K562 (cell line): Measurements from ENCODE around the gene RNF207. TPM values are rescaled to one million over a fixed set of nuclear protein-coding genes. Genes with fewer than 3 reads are reported as not detected.

Experiments used
- AFF4 ChIP-seq: sonication (generic); formaldehyde crosslinking; IDR thresholded peaks from 2 replicates; pipeline ENCODE4 v1.8.0; 2023; ENCODE audit warnings: mild to moderate bottlenecking, missing genetic modification reagents
- CEBPB ChIP-seq: fragments of 450-650 bp; IDR thresholded peaks from 2 replicates; pipeline ENCODE4 v1.6.1; 2016; ENCODE audit warnings: missing genetic modification characterization, missing compliant biosample characterization
- ELF2 ChIP-seq: fragments of 250-450 bp; sonication (Bioruptor Pico); IDR thresholded peaks from 2 replicates; pipeline ENCODE4 v1.5.0; 2021; ENCODE audit warnings: mild to moderate bottlenecking
- FOSL1 ChIP-seq: fragments of 200-800 bp; sonication (Bioruptor generic); conservative IDR thresholded peaks from 2 replicates; pipeline ENCODE4 v1.6.1; 2016; ENCODE audit warnings: missing genetic modification characterization, missing compliant biosample characterization
- FOXK2 ChIP-seq, 2 experiments: fragments of 450-650 bp; IDR thresholded peaks in 1 of 2; conservative IDR thresholded peaks in 1 of 2; 2 replicates each; pipeline ENCODE4 v1.6.1; 2016; ENCODE audit warnings: low read depth in 2 of 2, mild to moderate bottlenecking in 1 of 2
- GTF2E2 ChIP-seq: fragments of 200-800 bp; sonication (Bioruptor generic); IDR thresholded peaks from 2 replicates; pipeline ENCODE4 v1.6.1; 2016; ENCODE audit warnings: missing genetic modification characterization, missing compliant biosample characterization
- HNRNPLL ChIP-seq: fragments of 200-400 bp; formaldehyde crosslinking; IDR thresholded peaks from 2 replicates; pipeline ENCODE4 v1.6.1; 2017; ENCODE audit warnings: low read length, low read depth, mild to moderate bottlenecking; ENCODE audit not compliant: poor library complexity, severe bottlenecking
- KAT8 ChIP-seq: fragments of 450-650 bp; IDR thresholded peaks from 2 replicates; pipeline ENCODE4 v1.6.1; 2016; ENCODE audit warnings: low read depth, mild to moderate bottlenecking
- KLF10 ChIP-seq: fragments of 250-450 bp; sonication (Bioruptor Pico); IDR thresholded peaks from 2 replicates; pipeline ENCODE4 v1.6.1; 2021; ENCODE audit warnings: matching md5 sums
- NFIX ChIP-seq: fragments of 250-450 bp; sonication (Bioruptor Pico); IDR thresholded peaks from 2 replicates; pipeline ENCODE4 v1.4.0; 2020; ENCODE audit warnings: low read depth, mild to moderate bottlenecking, moderate library complexity
- PCBP2 ChIP-seq: fragments of 200-400 bp; formaldehyde crosslinking; IDR thresholded peaks from 2 replicates; pipeline ENCODE4 v1.6.1; 2018; ENCODE audit warnings: low read length, low read depth, mild to moderate bottlenecking, moderate library complexity; ENCODE audit not compliant: poor library complexity, severe bottlenecking
- POLR3G ChIP-seq: IDR thresholded peaks from 2 replicates; pipeline ENCODE4 v1.6.1; 2011; ENCODE audit not compliant: insufficient read length, insufficient replicate concordance; ENCODE audit errors: extremely low read depth
- TAF9B ChIP-seq: fragments of 450-650 bp; IDR thresholded peaks from 2 replicates; pipeline ENCODE4 v1.6.1; 2018; ENCODE audit warnings: mild to moderate bottlenecking; ENCODE audit not compliant: partially characterized antibody
- UBTF ChIP-seq, 2 experiments: IDR thresholded peaks; 2 replicates each; pipeline ENCODE4 v1.6.1; 2012; ENCODE audit warnings: improper control_type of control experiment in 2 of 2, low read depth in 2 of 2, low read length in 2 of 2, borderline replicate concordance in 1 of 2
- ZBTB7A ChIP-seq: IDR thresholded peaks from 2 replicates; pipeline ENCODE4 v1.6.1; 2011; ENCODE audit warnings: low read depth, mild to moderate bottlenecking, low read length, moderate library complexity, borderline replicate concordance; ENCODE audit not compliant: control insufficient read depth
- ZNF197 ChIP-seq: fragments of 200-800 bp; sonication (Bioruptor generic); IDR thresholded peaks from 2 replicates; pipeline ENCODE4 v1.6.1; 2016; ENCODE audit warnings: low read depth, missing genetic modification characterization, missing compliant biosample characterization
- ZNF253 ChIP-seq: fragments of 250-450 bp; sonication (Bioruptor Pico); conservative IDR thresholded peaks from 2 replicates; pipeline ENCODE4 v1.6.1; 2021; ENCODE audit warnings: mild to moderate bottlenecking
- ZNF511 ChIP-seq: sonication (generic); formaldehyde crosslinking; IDR thresholded peaks from 2 replicates; pipeline ENCODE4 v1.8.0; 2022; ENCODE audit warnings: mild to moderate bottlenecking, missing genetic modification reagents
- polyA plus RNA-seq, 8 experiments: library from polyadenylated mRNA; depleted of rRNA in 4 of 8; stranded (reverse) in 5 of 8; unstranded in 3 of 8; fragments of >200 nt; fragmentation: Nextera tagmentation in 2 of 8; fragmentation: Illumina TruSeq in 1 of 8; extraction: Ambion mirVana in 2 of 8; extraction: Trizol in 1 of 8; gene quantifications; 2 replicates each; pipeline versions ENCODE4 v1.2.1 to v1.2.3, GENCODE V29; 2011 to 2014; ENCODE audit warnings: inconsistent platforms in 1 of 8, missing spikeins in 1 of 8
- total RNA-seq, 7 experiments: library from RNA; depleted of rRNA in 6 of 7; stranded (reverse); fragments of >200 nt in 6 of 7; fragmentation: Illumina TruSeq in 2 of 7; extraction: Trizol in 2 of 7; gene quantifications; 2 replicates each; pipeline versions ENCODE4 v1.2.1 to v1.2.3, GENCODE V29; 2011 to 2021; ENCODE audit warnings: low replicate concordance in 1 of 7

The RNF207 gene
- total and polyA plus RNA-seq, 9 of the 15 experiments (the other 6 are each of a cell fraction or from before 2014, with no cell fraction given): 2.7 to 30.6 (median 12.9) TPM

- peak; percentile 100 for TF ChIP-seq ZNF511 (CRISPR knock-in tag)
- TF ChIP-seq GTF2E2: no peak
- TF ChIP-seq ELF2: peak; percentile 26; the same call in 1 of the 2 replicates
- TF ChIP-seq POLR3G: no peak
- peak; percentile 98 to 99 for TF ChIP-seq UBTF (IDR thresholded peaks at IDR 0.05; ENCODE audit: borderline replicate concordance in 1 of 2, low read depth in 2 of 2, low read length in 2 of 2)
- no peak for TF ChIP-seq CEBPB (tag)
- TF ChIP-seq HNRNPLL: peak; percentile 32
- no peak for TF ChIP-seq TAF9B
- peak; percentile 99 for TF ChIP-seq AFF4 (CRISPR knock-in tag)
- peak; percentile 92 for TF ChIP-seq ZNF197
- no peak for TF ChIP-seq FOSL1
- TF ChIP-seq NFIX (CRISPR knock-in tag): no peak
- TF ChIP-seq KLF10: no peak
- TF ChIP-seq PCBP2: peak; percentile 81
- TF ChIP-seq FOXK2 (conservative IDR thresholded peaks at IDR 0.05 in 1 of 2, IDR thresholded peaks at IDR 0.05 in 1 of 2; ENCODE audit: low read depth in 2 of 2): no peak
- peak; percentile 30; the same call in 1 of the 2 replicates for TF ChIP-seq ZBTB7A
- TF ChIP-seq ZNF253 (CRISPR knock-in tag): no peak
- no peak for TF ChIP-seq KAT8
These were observed 39.4 kb downstream of the RNF207 start (continued) for GRCh38 chr1:6245086-6245868.
